ENCODE measurements around the gene ITGA2B.
A peak's percentile ranks its signal among the peaks of the same experiment; 100 is the strongest.
"Not testable (repeated sequence)": the region's sequence is repeated elsewhere in the genome, so short reads cannot be mapped to it uniquely, and the experiment has no call there.

The ITGA2B gene

DNA sequence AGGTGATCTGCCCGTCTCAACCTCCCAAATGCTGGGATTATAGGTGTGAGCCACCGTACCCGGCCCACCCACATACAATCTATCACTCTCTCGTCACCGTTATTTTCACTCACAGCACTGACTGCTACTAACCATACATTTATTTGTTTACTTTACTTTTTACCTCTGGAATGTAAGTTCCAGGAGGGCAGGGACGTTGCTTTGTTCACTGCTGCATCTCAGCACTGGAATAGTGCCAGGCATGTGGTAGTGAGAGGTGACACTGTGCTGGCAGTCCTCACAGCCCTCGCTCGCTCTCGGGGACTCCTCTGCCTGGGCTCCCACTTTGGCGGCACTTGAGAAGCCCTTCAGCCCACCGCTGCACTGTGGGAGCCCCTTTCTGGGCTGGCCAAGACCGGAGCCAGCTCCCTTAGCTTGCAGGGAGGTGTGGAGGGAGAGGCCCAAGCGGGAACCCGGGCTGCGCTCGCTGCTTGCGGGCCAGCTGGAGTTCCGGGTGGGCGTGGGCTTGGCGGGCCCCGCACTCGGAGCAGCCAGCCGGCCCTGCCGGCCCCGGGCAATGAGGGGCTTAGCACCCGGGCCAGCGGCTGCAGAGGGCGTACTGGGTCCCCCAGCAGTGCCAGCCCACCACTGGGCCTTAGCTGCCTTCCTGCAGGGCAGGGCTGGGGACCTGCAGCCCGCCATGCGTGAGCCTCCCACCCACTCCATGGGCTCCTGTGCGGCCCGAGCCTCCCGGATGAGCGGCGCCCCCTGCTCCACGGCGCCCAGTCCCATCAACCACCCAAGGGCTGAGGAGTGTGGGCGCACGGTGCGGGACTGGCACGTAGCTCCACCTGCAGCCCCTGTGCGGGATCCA, 20.8 kb downstream of the ITGA2B start:
- not testable (repeated sequence) for DNase-seq (ENCODE audit: low read depth in 2 of 2)

DNA sequence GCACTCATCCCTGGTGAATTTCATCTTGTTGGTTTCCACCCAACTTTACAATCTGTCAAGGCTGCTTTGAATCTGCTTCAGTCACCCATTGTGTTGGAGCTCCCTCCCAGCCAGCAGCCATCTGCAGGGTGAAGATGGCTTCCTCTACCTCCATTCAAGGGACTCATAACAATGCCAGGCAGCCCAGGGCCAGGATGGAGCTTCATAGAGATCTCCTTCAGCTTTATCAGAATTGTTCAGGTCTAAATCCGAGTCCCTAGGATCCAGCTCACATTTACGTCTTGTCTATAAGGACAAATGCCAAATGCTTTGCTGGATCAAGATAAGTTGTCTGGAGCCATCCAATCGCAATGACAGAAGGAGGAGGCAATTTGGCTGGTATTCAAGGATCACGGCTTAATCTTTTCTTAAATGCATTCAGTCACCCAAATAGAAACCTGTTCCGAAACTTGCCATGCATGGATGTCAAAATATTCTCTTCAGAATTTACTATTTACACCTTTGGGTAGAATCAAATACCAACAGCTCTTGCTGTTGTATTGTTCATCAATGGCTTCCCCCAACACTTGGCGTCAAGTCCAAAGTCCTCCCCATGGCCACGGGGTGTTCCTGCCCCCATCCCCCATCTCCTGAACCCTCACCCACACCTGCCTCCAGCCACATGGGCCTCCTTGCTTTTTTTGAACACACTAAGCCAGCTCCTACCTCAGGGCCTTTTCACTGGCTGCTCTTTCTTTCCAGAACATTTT, 22.0 kb downstream of the ITGA2B start:
- DNase-seq (ENCODE audit: low read depth in 2 of 2), result no peak

DNA sequence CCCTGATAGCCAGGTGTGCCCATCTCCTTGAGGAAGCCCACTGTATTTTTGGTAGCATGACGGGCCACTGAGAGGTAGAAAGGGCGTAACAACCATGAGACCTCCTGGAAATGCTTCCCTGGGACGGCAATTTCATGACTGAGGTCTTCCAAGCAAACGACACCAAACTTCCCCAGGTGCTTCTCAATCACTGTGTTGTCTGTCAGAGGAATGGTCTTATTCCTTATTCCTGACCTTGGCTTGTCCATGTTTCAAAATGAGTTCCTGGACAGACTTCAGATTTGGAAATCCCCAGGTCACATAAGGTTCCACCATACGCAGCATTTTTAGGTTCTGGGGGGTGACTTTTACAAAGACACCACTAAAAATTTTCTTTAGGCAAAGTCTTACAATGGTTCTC, 24.4 kb downstream of the ITGA2B start:
- not testable (repeated sequence) for DNase-seq (ENCODE audit: low read depth in 2 of 2)

DNA sequence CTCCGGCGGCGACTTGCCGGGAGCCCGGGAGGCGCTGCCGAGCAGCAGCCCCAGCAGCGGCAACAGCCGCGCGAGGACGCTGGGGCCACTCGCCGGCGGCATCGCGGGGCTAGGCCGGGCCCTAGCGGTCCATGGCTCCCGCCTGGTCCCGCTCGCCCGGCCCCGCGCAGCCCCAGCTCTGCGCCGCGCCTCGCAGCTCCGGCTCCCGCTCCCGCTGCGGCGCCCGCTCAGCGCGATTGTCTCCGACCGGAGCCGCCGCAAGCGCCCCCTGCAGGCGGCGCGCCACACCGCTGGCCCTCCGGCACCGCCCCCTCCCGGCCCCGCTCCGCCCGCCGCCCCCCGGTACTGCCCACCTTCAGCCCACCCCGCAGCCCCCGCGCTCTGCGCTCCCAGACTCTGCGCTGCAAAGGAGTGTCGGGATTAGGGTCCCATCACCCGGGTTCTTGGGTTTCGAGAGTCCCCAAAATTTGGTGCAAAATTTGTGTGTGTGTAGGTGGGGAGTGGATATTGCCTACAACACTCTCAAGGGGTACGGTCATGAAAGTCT, 25.8 kb downstream of the ITGA2B start, which contains the start of gene FAM171A2:
FAM171A2 (minus strand) TSS at position 241 of the 547 bp plus-strand sequence; CDS start at position 102, 139 bp downstream.
- DNase-seq (ENCODE audit: low read depth in 2 of 2), result peak in 1 of 2 donors; percentile 43

DNA sequence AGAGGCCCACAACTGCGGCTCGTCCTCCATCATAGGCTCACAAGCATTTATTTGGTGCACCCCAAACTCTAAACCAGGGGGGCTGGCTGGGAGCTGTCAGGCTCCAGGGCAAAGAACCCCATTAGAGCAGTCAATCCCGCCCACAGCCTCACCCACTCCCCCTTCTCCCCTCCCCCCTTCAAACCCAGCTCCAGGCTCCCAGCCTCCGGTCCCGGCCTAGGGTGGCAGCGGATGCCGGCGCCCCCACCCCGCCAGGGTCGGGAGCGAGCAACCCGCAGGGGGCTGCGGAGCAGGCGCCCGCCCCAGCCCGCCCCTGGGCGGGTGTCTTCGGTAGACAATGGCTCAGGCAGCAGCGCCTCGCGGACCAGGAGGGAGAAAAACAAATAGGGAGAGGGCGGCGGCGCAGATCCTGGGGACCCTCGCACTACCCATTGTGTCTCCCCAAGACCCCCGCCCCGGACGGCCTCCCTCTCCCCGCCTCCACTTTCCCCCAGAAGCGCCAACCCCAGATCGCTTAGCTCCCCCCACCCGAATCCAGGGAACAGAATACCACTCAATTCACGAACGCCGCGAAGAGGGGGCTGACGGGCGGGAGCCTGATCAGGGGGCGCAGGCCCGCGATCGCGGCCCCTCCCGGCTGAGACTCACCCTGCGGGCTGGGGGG, 26.4 kb downstream of the ITGA2B start:
- no peak for DNase-seq (ENCODE audit: low read depth in 2 of 2)

DNA sequence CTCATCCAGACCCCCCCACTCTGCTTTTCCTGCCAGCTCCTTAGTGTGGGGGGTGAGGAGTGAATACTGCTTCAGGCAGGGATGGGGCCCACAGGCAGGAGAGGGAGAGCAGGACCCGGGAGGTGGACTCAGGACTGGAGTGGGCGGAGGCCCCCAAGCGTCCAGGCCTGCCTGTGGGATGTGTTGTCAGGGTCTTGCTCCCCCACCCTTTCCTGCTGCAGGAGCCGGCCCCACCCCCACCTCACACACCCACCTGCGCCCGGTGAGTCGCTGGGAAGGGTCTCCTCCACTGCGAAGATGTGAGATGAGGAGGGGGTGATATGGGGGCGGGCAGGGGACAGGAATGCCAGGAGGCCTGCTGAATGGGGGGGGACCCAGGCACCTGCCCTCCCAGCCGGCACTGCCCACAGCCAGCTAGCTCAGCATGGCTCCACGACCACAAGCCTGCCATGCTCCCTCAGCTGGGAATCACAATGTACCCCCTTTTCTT, 26.9 kb downstream of the ITGA2B start:
- no peak for DNase-seq (ENCODE audit: low read depth in 2 of 2)

DNA sequence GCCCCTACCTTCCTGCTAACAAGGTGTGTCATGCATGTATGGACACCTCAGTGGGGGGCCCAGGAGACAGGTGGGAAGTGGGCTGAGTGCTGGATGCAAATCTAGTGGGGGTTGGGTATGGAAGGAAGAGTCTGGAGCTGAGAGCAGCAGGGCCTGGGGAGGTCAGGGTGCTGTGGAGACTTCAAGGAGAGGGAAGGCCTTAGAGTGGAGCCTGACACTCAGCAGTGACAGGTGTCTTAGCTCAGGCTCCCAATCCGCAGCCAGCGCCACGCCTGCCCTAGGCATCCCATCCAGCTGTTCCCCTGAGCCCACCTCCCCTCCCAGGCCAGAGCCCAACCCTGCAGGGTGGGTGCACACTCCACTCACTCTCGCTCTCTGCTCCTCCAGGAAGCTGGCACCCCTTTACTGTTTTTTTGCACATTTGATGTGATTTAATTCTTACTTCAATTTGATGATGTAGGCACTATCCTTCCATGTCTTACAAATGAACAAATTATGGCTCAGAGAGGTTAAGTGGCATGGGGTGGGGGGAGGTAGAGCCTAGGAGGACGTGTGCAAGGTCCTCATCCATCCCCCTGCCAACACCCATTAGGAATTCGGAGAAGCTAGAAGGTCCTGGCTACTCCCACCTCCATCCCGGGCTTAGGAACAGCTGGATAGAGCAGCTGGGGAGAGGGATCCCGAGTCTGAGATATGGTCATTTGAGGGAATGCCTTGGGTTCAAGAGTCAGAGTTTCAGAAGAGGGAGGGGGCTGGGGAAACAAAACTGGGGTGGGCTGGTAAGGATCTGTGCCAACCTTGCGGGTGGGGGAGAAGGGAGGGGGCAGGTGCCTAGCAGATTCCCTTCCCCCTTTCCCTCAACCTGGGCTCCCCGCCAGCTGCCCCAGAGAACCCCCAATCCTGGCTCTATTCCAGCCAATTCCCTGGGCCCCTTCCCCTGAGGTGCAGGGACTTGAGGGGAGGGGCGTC, 27.9 kb downstream of the ITGA2B start:
- no peak for DNase-seq (ENCODE audit: low read depth in 2 of 2)

DNA sequence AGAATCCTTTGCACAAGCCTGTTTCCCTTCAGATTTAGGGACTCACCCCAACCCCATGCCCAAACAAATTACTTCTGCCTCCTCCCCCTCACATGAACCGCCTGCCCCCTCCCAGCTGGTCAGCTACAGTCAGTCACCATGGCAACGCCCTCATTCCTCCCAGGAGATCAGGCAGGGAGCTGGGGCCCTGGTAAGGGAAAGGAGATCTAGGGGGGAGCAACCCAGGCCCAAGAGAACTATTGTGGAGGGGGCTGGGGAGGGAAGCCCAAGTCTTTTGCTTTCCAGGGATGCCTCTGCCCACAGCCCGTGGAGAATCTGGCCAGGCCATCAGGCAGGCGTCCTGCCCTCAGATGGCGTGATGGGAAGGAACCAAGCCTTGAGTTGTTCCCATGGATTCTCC, 28.6 kb downstream of the ITGA2B start:
- DNase-seq (ENCODE audit: low read depth in 2 of 2), result no peak

DNA sequence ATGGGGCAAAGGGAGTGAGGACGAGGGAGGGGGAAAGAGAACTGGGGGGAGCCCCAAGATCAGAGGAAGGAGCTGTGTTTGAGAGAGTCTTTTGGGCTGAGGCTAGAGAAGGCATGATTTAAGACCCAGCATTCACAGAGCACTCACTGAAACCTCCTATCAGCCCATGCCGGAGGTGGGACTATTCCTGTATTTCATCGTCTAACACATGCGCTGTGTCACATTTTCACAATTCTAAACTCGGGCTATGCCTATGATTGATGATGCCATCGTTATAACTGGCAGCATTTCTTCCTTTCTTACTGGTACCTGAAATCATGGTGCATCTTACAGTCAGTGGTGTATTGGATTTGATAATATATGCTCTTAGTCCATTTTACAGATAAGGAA, 29.3 kb downstream of the ITGA2B start:
- DNase-seq (ENCODE audit: low read depth in 2 of 2), result no peak

DNA sequence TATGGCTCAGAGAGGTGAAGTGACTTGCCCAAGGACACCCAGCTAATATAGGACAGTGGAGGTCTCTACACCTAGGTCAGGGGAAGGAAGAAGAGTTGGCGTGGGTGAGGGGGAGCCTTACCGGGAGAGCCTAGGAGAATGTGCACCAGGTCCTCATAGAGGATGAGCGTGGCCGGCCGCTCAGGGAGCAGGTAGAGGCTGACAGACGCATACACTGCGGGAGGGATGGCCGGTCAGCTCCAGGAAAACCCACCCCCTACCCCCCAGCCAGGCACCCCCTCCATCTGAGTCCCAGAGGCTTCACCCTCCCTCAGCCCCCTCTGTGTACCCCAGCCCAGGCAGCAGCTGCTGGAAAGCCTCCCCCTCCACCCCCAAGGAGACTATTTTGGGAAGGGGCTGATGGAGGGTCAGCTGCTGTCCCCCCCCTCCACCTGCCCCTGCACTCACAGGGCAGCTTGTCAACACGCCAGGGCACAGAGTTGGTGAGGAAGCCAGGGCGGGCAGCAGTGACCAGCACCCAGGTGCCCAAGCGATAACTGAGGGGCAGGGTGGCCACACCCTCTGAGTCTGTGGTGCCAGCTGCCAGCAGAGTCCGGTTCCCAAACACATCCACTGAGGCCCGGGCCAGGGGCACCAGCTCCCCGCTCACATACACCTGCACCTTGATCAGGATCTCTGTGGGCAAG, 29.8 kb downstream of the ITGA2B start:
- DNase-seq (ENCODE audit: low read depth in 2 of 2), result no peak

DNA sequence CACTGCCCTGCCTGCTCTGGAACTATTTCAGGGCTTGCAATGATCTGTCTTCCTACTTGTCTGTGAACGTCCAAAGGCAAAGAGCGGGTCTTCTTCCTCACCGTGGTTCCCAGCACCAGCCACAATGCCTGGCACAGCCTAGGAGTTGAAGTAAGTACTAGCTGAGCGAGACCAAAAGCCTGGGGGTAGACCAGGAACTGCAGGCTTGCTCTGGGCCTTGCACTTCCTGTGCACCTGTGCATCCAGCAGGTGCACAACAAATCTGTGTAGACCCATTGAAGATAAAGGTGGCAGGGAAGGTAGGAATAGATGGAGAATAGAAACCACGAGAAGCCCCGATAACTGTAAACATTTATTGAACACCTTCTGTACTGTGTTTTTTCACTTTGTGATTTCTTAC, 30.4 kb downstream of the ITGA2B start:
- DNase-seq (ENCODE audit: low read depth in 2 of 2), result no peak

DNA sequence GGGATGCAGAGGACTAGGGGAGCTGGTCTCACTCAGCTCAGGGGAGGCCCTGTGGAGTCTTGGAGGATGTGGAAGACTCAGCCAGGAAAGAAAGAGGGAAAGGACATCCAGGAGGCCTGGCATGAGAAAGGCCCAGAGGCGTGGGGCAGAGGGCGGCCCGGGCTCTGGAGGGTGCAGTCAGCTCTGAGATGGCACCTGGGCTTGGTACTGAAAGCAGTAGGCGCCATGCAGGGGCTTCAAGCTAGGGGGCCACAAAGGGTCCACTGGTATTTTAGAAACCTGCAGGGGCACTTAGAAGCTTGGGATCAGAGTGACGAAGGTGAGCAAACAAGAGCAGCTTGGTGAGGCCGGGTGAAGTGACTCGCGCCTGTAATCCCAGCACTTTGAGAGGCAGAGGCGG, 31.4 kb downstream of the ITGA2B start:
- DNase-seq (ENCODE audit: low read depth in 2 of 2), result no peak

DNA sequence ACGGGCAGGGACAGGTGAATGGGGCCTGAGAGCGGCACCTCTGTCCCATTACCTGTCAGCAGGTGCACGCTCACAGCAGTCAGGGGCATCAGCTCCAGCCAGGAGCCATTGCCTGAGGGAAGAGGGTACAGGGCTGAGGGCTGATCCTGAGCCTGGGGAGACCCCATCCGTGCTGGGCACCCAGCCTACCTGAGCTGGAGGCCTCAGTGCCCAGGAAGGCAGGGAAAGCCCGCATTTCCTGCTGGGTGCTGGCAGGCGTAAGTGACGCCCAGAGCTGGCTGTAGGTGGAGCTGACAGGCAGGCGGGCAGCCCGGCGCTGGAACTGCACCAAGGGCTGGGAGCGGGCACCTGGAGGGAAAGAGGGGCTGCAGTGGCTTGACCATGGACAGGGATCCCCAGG, 33.2 kb downstream of the ITGA2B start:
- no peak for DNase-seq (ENCODE audit: low read depth in 2 of 2)

DNA sequence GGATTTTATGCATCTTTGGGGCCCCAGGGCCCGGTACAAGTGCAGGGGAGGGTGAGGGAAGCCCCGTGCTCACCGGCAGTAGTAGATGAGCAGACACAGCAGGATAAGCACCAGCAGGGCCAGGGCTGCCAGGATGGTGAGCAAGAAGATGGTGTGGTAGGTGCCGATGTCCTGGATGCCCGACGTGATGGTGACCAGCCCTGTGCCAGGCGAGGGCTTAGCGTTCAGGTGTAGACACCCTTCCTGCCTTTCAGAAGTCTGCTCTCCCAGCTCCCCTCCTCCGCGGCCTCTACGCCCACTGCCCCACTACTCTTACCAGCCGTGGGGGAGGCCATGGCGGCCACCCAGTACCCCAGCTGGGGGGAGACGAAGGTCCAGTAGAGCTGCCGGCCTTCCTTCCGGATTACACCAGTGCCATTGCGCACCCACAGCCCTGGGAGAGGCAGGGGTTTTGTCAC, 33.8 kb downstream of the ITGA2B start:
- DNase-seq (ENCODE audit: low read depth in 2 of 2), result no peak

DNA sequence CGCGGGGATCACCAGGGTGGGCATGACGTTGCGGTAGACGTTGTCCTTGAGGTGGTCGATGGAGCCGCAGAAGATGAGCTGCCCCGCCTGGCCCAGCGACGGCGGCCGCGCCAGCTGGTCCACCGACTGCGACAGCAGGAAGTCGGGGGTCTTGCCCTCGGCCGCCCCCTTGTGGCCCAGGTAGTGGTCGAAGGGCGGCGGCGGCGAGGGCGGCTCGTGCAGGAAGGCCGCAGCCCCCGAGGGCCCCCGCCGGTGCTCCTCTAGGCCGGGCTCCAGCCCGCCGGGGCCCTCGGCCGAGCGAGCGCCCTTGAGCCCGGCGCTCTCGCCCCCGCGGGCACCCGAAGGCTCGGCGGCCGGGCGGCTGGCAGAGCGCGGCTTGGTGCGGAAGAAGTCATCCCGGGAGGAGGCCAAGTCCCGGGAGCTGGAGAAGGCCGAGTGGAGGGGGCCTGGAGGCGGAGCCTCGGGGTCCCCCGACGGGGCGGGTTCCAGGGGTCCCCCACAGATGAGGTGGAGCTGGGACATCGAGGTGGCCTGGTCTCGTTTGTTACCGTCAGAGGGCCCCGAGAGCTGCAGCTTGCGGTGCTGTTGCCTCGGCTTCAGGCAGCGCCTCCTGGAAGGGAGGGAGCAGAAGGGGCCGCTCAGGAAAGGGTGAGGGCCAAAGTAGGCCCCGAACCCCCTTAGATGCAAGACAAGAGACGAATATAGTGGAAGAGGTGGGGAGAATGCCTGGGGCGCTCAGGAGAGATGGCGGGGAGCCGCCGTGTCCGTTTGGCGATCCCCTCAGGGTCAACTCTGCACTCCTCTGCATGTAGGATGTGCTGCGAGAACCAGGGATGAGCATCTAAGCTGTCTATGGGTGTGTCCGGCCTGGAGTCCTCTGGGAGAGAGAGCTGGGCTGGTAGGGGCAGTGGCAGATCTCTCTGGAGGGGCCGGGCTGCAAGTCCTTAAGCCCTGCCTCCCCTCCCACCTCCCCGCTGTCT, 34.6 kb downstream of the ITGA2B start:
- DNase-seq (ENCODE audit: low read depth in 2 of 2), result peak in 1 of 2 donors; percentile 34

DNA sequence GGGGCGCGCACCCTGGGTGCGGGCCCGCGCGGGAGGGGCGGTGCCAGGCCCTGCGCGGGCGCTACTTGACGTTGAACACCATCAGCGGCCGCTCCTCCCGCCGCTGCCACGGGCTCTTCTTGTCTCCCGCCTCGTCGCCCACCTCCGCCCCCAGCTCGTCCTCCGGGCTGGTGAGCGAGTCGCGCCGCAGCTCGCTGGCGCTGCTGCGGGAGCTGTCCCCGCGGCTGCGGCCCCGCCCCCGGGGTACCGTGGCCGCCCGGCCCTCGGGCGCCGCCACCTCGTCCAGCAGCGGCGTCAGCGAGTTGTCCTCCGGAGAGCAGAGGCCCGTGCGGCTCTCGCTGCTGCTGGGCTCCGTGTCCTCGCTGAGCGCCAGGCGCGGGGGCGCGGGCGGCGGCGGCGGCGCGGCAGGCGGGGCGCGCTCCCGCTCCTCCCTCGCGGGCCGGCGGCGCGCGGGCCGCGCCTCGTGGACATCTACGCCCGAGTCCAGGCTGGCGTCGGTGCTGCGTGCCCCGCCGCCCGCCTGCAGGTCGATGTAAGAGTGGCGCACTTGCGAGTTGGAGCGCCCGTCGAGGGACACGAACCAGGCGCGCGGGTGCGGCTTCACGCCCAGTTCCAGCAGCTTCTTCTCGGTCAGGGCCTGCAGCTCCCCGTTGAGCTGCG, 35.6 kb downstream of the ITGA2B start:
- DNase-seq (ENCODE audit: low read depth in 2 of 2), result no peak

DNA sequence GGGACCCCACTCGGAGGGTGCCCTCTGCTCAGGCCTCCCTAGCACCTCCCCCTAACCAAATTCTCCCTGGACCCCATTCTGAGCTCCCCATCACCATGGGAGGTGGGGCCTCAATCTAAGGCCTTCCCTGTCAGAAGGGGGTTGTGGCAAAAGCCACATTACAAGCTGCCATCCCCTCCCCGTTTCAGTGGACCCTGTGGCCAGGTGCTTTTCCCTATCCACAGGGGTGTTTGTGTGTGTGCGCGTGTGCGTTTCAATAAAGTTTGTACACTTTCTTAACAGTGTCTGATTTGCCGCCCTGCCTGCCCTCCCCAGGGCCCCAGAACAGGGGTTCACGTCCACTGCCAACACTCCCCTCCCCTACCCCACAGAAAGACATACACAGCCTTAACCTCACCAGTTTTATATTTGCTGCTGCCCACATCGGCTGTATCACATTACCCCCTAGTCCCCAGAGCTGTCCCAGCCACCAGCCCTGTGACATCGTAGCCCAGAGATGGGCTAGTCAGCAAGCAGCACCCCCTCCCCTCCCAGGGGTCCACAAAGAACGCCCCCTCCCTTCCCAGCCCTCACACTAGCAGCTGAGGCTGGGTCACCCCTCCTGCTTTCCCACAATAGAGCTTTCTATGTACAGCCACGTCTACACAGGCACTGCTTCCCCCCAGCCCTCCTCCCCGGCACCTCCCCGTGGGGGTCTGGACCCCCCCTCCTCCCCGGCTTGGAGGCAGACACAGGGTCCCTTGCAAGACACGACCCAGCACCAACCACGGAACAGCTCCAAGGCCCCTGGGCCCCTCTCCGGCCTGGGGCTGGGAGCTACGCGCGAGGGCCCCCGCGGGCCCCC, 36.4 kb downstream of the ITGA2B start:
- no peak for DNase-seq (ENCODE audit: low read depth in 2 of 2)
